Endothelial cell of umbilical vein (primary cell): ENCODE data around the gene IMPACT.

Experiments
- CTCF ChIP-seq, 2 donors: IDR thresholded peaks; 1 replicate in 1 of 2; 2 replicates in 1 of 2; pipeline ENCODE4 v1.5.1; 2011; ENCODE audit warnings: low read length in 2 of 2, mild to moderate bottlenecking in 2 of 2, moderate library complexity in 2 of 2, control low read depth in 1 of 2, inconsistent platforms in 1 of 2, low read depth in 1 of 2; ENCODE audit not compliant: insufficient read depth in 1 of 2; ENCODE audit errors: extremely low read depth in 1 of 2
- EZH2 ChIP-seq: IDR thresholded peaks from 2 replicates; pipeline ENCODE4 v1.6.1; 2012; ENCODE audit warnings: borderline replicate concordance, low read depth, mild to moderate bottlenecking, moderate library complexity, low read length, inconsistent platforms; ENCODE audit not compliant: severe bottlenecking
- FOS ChIP-seq: IDR thresholded peaks from 2 replicates; pipeline ENCODE4 v1.6.1; 2011; ENCODE audit warnings: mild to moderate bottlenecking, low read length, moderate library complexity, borderline replicate concordance; ENCODE audit not compliant: insufficient read depth
- JUN ChIP-seq: IDR thresholded peaks from 2 replicates; pipeline ENCODE4 v1.6.1; 2011; ENCODE audit warnings: borderline replicate concordance, low read depth; ENCODE audit not compliant: insufficient read length, insufficient read depth
- MAX ChIP-seq: IDR thresholded peaks from 2 replicates; pipeline ENCODE4 v1.6.1; 2011; ENCODE audit not compliant: insufficient read depth, insufficient read length
- POLR2A ChIP-seq: IDR thresholded peaks from 2 replicates; pipeline ENCODE4 v1.6.1; 2012; ENCODE audit warnings: low read depth, mild to moderate bottlenecking, control low read depth, low read length
- POLR2AphosphoS5 ChIP-seq: IDR thresholded peaks from 2 replicates; pipeline ENCODE4 v1.6.1; 2012; ENCODE audit warnings: low read depth, mild to moderate bottlenecking, control low read depth, low read length, moderate library complexity; ENCODE audit not compliant: insufficient read depth

GRCh38 chr18:24475926-24476589 is 49.6 kb downstream of the IMPACT start:
- TF ChIP-seq CTCF (IDR thresholded peaks at IDR 0.05; ENCODE audit: extremely low read depth in 1 of 2, insufficient read depth in 1 of 2, low read depth in 1 of 2, low read length in 2 of 2) (no peak), POLR2A (no peak), FOS (no peak), MAX (no peak), EZH2 (no peak), POLR2AphosphoS5 (no peak), JUN (no peak)
